Heart left ventricle (tissue), 16 donors: ENCODE measurements around the gene ERCC6L2. TPM values are rescaled to one million over a fixed set of nuclear protein-coding genes. Genes with fewer than 3 reads are reported as not detected.

Experiments used
- ATAC-seq, 4 donors: fragments of 200-7000 bp; cut with Tn5 transposase; one replicate each; pipeline ENCODE4 v1.9.1; 2020 to 2022; ENCODE audit warnings: moderate library complexity in 4 of 4, mild to moderate bottlenecking in 3 of 4, moderate number of reproducible peaks in 1 of 4
- DNase-seq, 5 donors: peaks; one replicate each; pipeline ENCODE4 v3.0.0-alpha.2; 2020
- H3K27ac ChIP-seq, 12 donors: fragments of 200-600 bp; sonication (generic) in 4 of 12; one replicate each; pipeline versions ENCODE4 v1.5.0 to v1.8.0; 2016 to 2022; ENCODE audit warnings: mild to moderate bottlenecking in 2 of 12
- H3K27me3 ChIP-seq, 9 donors: fragments of 200-600 bp; sonication (generic) in 2 of 9; one replicate each; pipeline versions ENCODE4 v1.5.1 to v1.8.0; 2016 to 2022; ENCODE audit warnings: mild to moderate bottlenecking in 3 of 9
- H3K36me3 ChIP-seq, 9 donors: fragments of 200-600 bp; sonication (generic) in 2 of 9; one replicate each; pipeline versions ENCODE4 v1.5.0 to v1.8.0; 2018 to 2022; ENCODE audit warnings: mild to moderate bottlenecking in 2 of 9
- H3K4me1 ChIP-seq, 12 donors: fragments of 200-600 bp; sonication (generic) in 4 of 12; one replicate each; pipeline versions ENCODE4 v1.5.0 to v1.8.0; 2016 to 2022; ENCODE audit warnings: mild to moderate bottlenecking in 3 of 12
- H3K4me3 ChIP-seq, 12 donors: fragments of 200-600 bp; sonication (generic) in 4 of 12; one replicate each; pipeline versions ENCODE4 v1.5.0 to v1.8.0; 2017 to 2022; ENCODE audit warnings: mild to moderate bottlenecking in 9 of 12, moderate library complexity in 4 of 12
- H3K9me3 ChIP-seq, 12 donors: fragments of 200-600 bp; sonication (generic) in 4 of 12; one replicate each; pipeline versions ENCODE4 v1.5.0 to v1.8.0; 2016 to 2022; ENCODE audit warnings: mild to moderate bottlenecking in 1 of 12
- CTCF ChIP-seq, 12 donors: fragments of 200-600 bp; sonication (generic) in 4 of 12; IDR thresholded peaks; one replicate each; pipeline versions ENCODE4 v1.5.0 to v1.8.0; 2018 to 2022; ENCODE audit warnings: antibody characterized with exemption in 12 of 12, mild to moderate bottlenecking in 5 of 12
- POLR2A ChIP-seq, 2 donors: fragments of 450-650 bp; IDR thresholded peaks; one replicate each; pipeline ENCODE4 v1.6.1; 2017; ENCODE audit warnings: antibody characterized with exemption in 2 of 2, mild to moderate bottlenecking in 2 of 2, moderate library complexity in 2 of 2
- WGBS, 4 donors: extraction: QIAGEN DNeasy Blood & Tissue Kit in 2 of 4; methylation state at CpG; one replicate each; pipeline versions ENCODE4 v1.1.5 to v1.1.7; 2013 to 2018; 5-methylcytosine and 5-hydroxymethylcytosine counted together
- intact Hi-C, 10 donors: fragments of 100-400 bp; cut with DNase I; formaldehyde crosslinking; loops; one replicate each; pipeline versions ENCODE4 v1.11.1 to v1.14.2; 2022
- polyA plus RNA-seq, 2 donors: library from polyadenylated mRNA; stranded (reverse); fragments of 200-250 nt; gene quantifications; one replicate each; pipeline ENCODE4 v1.2.3, GENCODE V29; 2013
- total RNA-seq, 9 donors: library from RNA; depleted of rRNA in 2 of 9; stranded (reverse); fragments of >200 nt in 2 of 9; fragmentation: NEBNext Ultra II Directional in 3 of 9; extraction: Animal tissue kit (Norgen Biotek cat#: 25700) in 3 of 9; gene quantifications; one replicate each; pipeline versions ENCODE4 v1.1.0 to v1.2.4, GENCODE V29; 2016 to 2023
- donor health status: ischemic (EF 13 %, LVEDD 7.1; RV severe dilation, severe dysfunction).
- donor health status: healthy with polysubstance abuse.
- donor health status: DM: no; HTN: yes; CAD: no.
- donor health status: DM: no; HTN: no; CAD: no.
- donor health status: ischemic (EF 25% LVEDD 6.9; RV normal size, moderate dysfunction).
- donor health status: ischemic (EF 25% LVEDD 5.7; RV mildly dilated, moderate dysfunction).
- donor health status: healthy.
- donor health status: DM: yes; HTN: yes; CAD: no.
- donor health status: ischemic (EF 35%, LVEDD 5.7; RV mildly dilated, moderate dysfunction).
- donor health status: nonischemic (EF 11% LVEDD 7.7; RV severe dilation, severe dysfunction).
- donor health status: DM: yes; HTN: yes; CAD: no.
- donor health status: PGD.
- donor health status: ischemic (EF 29% LVEDD 5.4; RV normal size, mild dysfunction).
- donor health status: nonischemic (EF 23%, LVEDD 6.1; RV moderate dilation, normal function).

ERCC6L2 gene
- total and polyA plus RNA-seq, 11 donors = 4.0 to 46.8 (median 27.4) TPM

GRCh38 chr9:95927271-95928004 lies 51.9 kb downstream of the ERCC6L2 start:
- H3K4me3 ChIP-seq = no peak overlapping the region
- ATAC-seq (no peak), DNase-seq (no peak)
- intact Hi-C loops = loop anchor here in 1 of 10 donors (10.0 kb wide), 1 partner anchor 63 kb away; no protein-coding TSS in a partner anchor
- TF ChIP-seq POLR2A (IDR thresholded peaks at IDR 0.05) = no peak
- no peak for TF ChIP-seq CTCF (IDR thresholded peaks at IDR 0.05)
- H3K27me3 ChIP-seq = no peaks in the 10 kb centered on the region
- H3K9me3 ChIP-seq = no peaks in the 10 kb centered on the region
- no peak overlapping the region for H3K27ac ChIP-seq
- H3K4me1 ChIP-seq = no peaks in the 10 kb centered on the region
- H3K36me3 ChIP-seq = peaks cover 2 to 97% (median 55%) of the 10 kb centered on the region in 9 donors

GRCh38 chr9:95930277-95930676 lies 54.8 kb downstream of the ERCC6L2 start:
- H3K4me3 ChIP-seq = no peak overlapping the region
- no peak overlapping the region for H3K27ac ChIP-seq
- ATAC-seq = no peak
- no peak for TF ChIP-seq POLR2A (IDR thresholded peaks at IDR 0.05)
- TF ChIP-seq CTCF (IDR thresholded peaks at IDR 0.05) = no peak
- no peak for DNase-seq
- 85 to 91% (median 88%) methylated on average over 1 of the region's 1 CpG for WGBS, 4 donors
- H3K27me3 ChIP-seq = no peaks in the 10 kb centered on the region
- H3K36me3 ChIP-seq = peaks cover 0 to 97% (median 59%) of the 10 kb centered on the region in 9 donors
- intact Hi-C loops = loop anchor here in 1 of 10 donors (10.0 kb wide), 1 partner anchor 385 kb away; no protein-coding TSS in a partner anchor
- no peaks in the 10 kb centered on the region for H3K4me1 ChIP-seq
- H3K9me3 ChIP-seq = no peaks in the 10 kb centered on the region

GRCh38 chr9:95935861-95936578 lies 60.5 kb downstream of the ERCC6L2 start:
- intact Hi-C loops = loop anchor here in 1 of 10 donors (10.0 kb wide), 1 partner anchor 379 kb away; no protein-coding TSS in a partner anchor
- Histone ChIP-seq H3K27me3 (no peaks in the 10 kb centered on the region), H3K27ac (no peak overlapping the region), H3K9me3 (peaks cover 0 to 28% (median 0%) of the 10 kb centered on the region in 12 donors), H3K4me1 (no peaks in the 10 kb centered on the region), H3K36me3 (peaks cover 0 to 77% (median 36%) of the 10 kb centered on the region in 9 donors), H3K4me3 (no peak overlapping the region)
- 85 to 92% (median 90%) methylated on average over 2 of the region's 2 CpGs for WGBS, 4 donors
- TF ChIP-seq POLR2A (IDR thresholded peaks at IDR 0.05) = no peak
- no peak for TF ChIP-seq CTCF (IDR thresholded peaks at IDR 0.05)
- no peak for DNase-seq
- no peak for ATAC-seq

GRCh38 chr9:95936579-95937075 lies 61.1 kb downstream of the ERCC6L2 start:
- no peak for DNase-seq
- Histone ChIP-seq H3K27ac (no peak overlapping the region), H3K36me3 (peaks cover 0 to 77% (median 42%) of the 10 kb centered on the region in 9 donors)

More at GRCh38 chr9:95936579-95937075, 61.1 kb downstream of the ERCC6L2 start:
- no peak for ATAC-seq
- Histone ChIP-seq H3K9me3 (peaks cover 0 to 28% (median 0%) of the 10 kb centered on the region in 12 donors), H3K4me1 (no peaks in the 10 kb centered on the region), H3K27me3 (no peaks in the 10 kb centered on the region), H3K4me3 (no peak overlapping the region)
- TF ChIP-seq CTCF (IDR thresholded peaks at IDR 0.05) (no peak), POLR2A (IDR thresholded peaks at IDR 0.05) (no peak)
- 57 to 80% (median 75%) methylated on average over 3 of the region's 3 CpGs for WGBS, 4 donors
- intact Hi-C loops = loop anchor here in 1 of 10 donors (10.0 kb wide), 1 partner anchor 378 kb away; no protein-coding TSS in a partner anchor
